CD4-positive, alpha-beta T cell (primary cell): ENCODE data around the gene ZFYVE19. TPM values are rescaled to one million over a fixed set of nuclear protein-coding genes. Genes with fewer than 3 reads are reported as not detected.

Experiments
- ATAC-seq: fragments of 200-7000 bp; cut with Tn5 transposase; one replicate; pipeline ENCODE4 v1.10.0; 2022; ENCODE audit warnings: mild to moderate bottlenecking; ENCODE audit not compliant: poor library complexity
- CTCF ChIA-PET: fragments of 350-600 bp; sonication (Branson Sonifier 250); formaldehyde crosslinking; loops from one replicate; lab custom pipeline; 2021; ENCODE audit warnings: antibody characterized with exemption, inconsistent platforms; lab: Charles Lee
- POLR2A ChIA-PET: fragments of 350-600 bp; sonication (Branson Sonifier 250); formaldehyde crosslinking; loops from one replicate; lab custom pipeline; 2021; ENCODE audit warnings: antibody characterized with exemption, inconsistent platforms; lab: Charles Lee
- DNase-seq, 14 experiments: peaks; one replicate each; pipeline ENCODE4 v3.0.0-alpha.2; 2013 to 2020; ENCODE audit warnings: mixed read lengths in 2 of 14
- H3K27ac ChIP-seq, 2 donors: one replicate each; pipeline versions ENCODE4 v1.5.1 to v1.7.0; 2013; ENCODE audit warnings: low read length in 2 of 2, low read depth in 1 of 2, mild to moderate bottlenecking in 1 of 2
- H3K27me3 ChIP-seq, 2 experiments: 1 replicate in 1 of 2; 2 replicates in 1 of 2; pipeline versions ENCODE4 v1.6.1 to v1.7.0; 2013; ENCODE audit warnings: low read length in 2 of 2, control low read depth in 1 of 2, mild to moderate bottlenecking in 1 of 2, moderate library complexity in 1 of 2; ENCODE audit not compliant: insufficient read depth in 2 of 2, control insufficient read depth in 1 of 2
- H3K36me3 ChIP-seq: one replicate; pipeline ENCODE4 v1.6.1; 2013; ENCODE audit warnings: low read length, control low read depth; ENCODE audit not compliant: insufficient read depth
- H3K4me1 ChIP-seq: one replicate; pipeline ENCODE4 v1.6.1; 2013; ENCODE audit warnings: low read length, control low read depth; ENCODE audit not compliant: insufficient read depth
- H3K4me3 ChIP-seq: one replicate; pipeline ENCODE4 v1.5.1; 2013; ENCODE audit warnings: mild to moderate bottlenecking, low read length, moderate library complexity
- H3K9me3 ChIP-seq, 2 experiments: 1 replicate in 1 of 2; 2 replicates in 1 of 2; pipeline versions ENCODE4 v1.6.1 to v1.7.0; 2013; ENCODE audit warnings: low read length in 2 of 2, mild to moderate bottlenecking in 2 of 2, control low read depth in 1 of 2, moderate library complexity in 1 of 2; ENCODE audit not compliant: control insufficient read depth in 1 of 2, insufficient read depth in 1 of 2
- H3K27ac Mint-ChIP-seq: one replicate; pipeline ENCODE4 v1.8.0; 2020; ENCODE audit warnings: mixed read lengths
- H3K27me3 Mint-ChIP-seq: one replicate; pipeline ENCODE4 v1.8.0; 2021; ENCODE audit warnings: mixed read lengths
- H3K36me3 Mint-ChIP-seq: one replicate; pipeline ENCODE4 v1.8.0; 2021; ENCODE audit warnings: low read depth, mixed read lengths
- H3K4me1 Mint-ChIP-seq: one replicate; pipeline ENCODE4 v1.8.0; 2021; ENCODE audit warnings: low read depth, mixed read lengths
- H3K4me3 Mint-ChIP-seq: one replicate; pipeline ENCODE4 v1.8.0; 2020; ENCODE audit warnings: mild to moderate bottlenecking, mixed read lengths
- H3K9me3 Mint-ChIP-seq: one replicate; pipeline ENCODE4 v1.8.0; 2020; ENCODE audit warnings: mixed read lengths
- CTCF ChIP-seq: fragments of 200-600 bp; IDR thresholded peaks from one replicate; pipeline ENCODE4 v1.8.0; 2022; ENCODE audit warnings: antibody characterized with exemption, mild to moderate bottlenecking
- intact Hi-C, 2 experiments: fragments of 100-400 bp; cut with DNase I in 1 of 2; cut with micrococcal nuclease in 1 of 2; formaldehyde crosslinking; loops; one replicate each; pipeline versions ENCODE4 v1.15.1 to v1.9.0; 2023 to 2025; cut with DNase I, micrococcal nuclease
- total RNA-seq, 174 experiments: library from RNA in 2 of 174; stranded (reverse) in 2 of 174; gene quantifications; one replicate each; pipeline ENCODE4 v1.2.3 and lab custom pipeline; 2021 to 2026

ZFYVE19 gene
- total RNA-seq, 2 experiments from 2014 or later: 12.0 to 13.0 TPM

GRCh38 chr15:40764629-40765103 is 42.2 kb upstream of the ZFYVE19 start:
- CTCF ChIA-PET: interaction anchor here (0.8 to 2.9 kb wide), 4 partner anchors 17 to 69 kb away, joined by 3 to 13 read pairs (median 6); partner anchors contain the start of gene RAD51
- Mint-ChIP-seq H3K36me3 (peaks cover 16% of the 10 kb centered on the region), H3K4me3 (peak overlapping the region; percentile 89), H3K27ac (peak overlapping the region; percentile 90), H3K9me3 (no peaks in the 10 kb centered on the region), H3K4me1 (peaks cover 36% of the 10 kb centered on the region), H3K27me3 (no peaks in the 10 kb centered on the region)
- POLR2A ChIA-PET: interaction anchor here (0.6 to 2.7 kb wide), 7 partner anchors 17 to 199 kb away, joined by 3 to 25 read pairs (median 5); partner anchors contain the start of genes RAD51, RPUSD2 and VPS18
- intact Hi-C loops: loop anchor here (5.0 to 10.0 kb wide), 3 partner anchors 72 to 350 kb away; partner anchors contain the start of genes KNL1 (in 2 of the 2) and INO80 (in 1 of the 2)
- TF ChIP-seq CTCF: no peak
- H3K9me3 ChIP-seq: no peaks in the 10 kb centered on the region
- H3K27ac ChIP-seq: peak overlapping the region; percentile 60 to 67
- H3K27me3 ChIP-seq: no peaks in the 10 kb centered on the region
- H3K4me1 ChIP-seq: peaks cover 46% of the 10 kb centered on the region
- peak overlapping the region; percentile 98 for H3K4me3 ChIP-seq
- DNase-seq: peak in 2 of 14 experiments; percentile 32 to 40
- no peak for ATAC-seq
- peaks cover 12% of the 10 kb centered on the region for H3K36me3 ChIP-seq

- Mint-ChIP-seq H3K36me3 (peaks cover 18% of the 10 kb centered on the region), H3K27ac (peak overlapping the region; percentile 90), H3K27me3 (no peaks in the 10 kb centered on the region), H3K9me3 (no peaks in the 10 kb centered on the region), H3K4me3 (peak overlapping the region; percentile 3), H3K4me1 (peaks cover 43% of the 10 kb centered on the region)
- ATAC-seq (no peak), DNase-seq (no peak)
- peak overlapping the region in 1 of 2 donors; percentile 32 for H3K27ac ChIP-seq
- ChIA-PET POLR2A (interaction anchor here (1.4 kb wide), 1 partner anchor 201 kb away, joined by 5 read pairs; no protein-coding TSS in a partner anchor), CTCF (interaction anchor here (0.6 to 2.9 kb wide), 3 partner anchors 16 to 127 kb away, joined by 4 to 13 read pairs (median 8); no protein-coding TSS in a partner anchor)
- TF ChIP-seq CTCF: no peak
- H3K36me3 ChIP-seq: peaks cover 21% of the 10 kb centered on the region
- no peak overlapping the region for H3K4me3 ChIP-seq
- no peaks in the 10 kb centered on the region for H3K9me3 ChIP-seq
- intact Hi-C loops: loop anchor here (5.0 to 10.0 kb wide), 3 partner anchors 74 to 348 kb away; partner anchors contain the start of genes INO80 (in 1 of the 2) and KNL1 (in 1 of the 2)
- no peaks in the 10 kb centered on the region for H3K27me3 ChIP-seq
- peaks cover 57% of the 10 kb centered on the region for H3K4me1 ChIP-seq
Measured at GRCh38 chr15:40766194-40766815, 40.6 kb upstream of the ZFYVE19 start.

- Mint-ChIP-seq H3K4me1 (peaks cover 43% of the 10 kb centered on the region), H3K4me3 (no peak overlapping the region), H3K27me3 (no peaks in the 10 kb centered on the region), H3K9me3 (no peaks in the 10 kb centered on the region), H3K36me3 (peaks cover 25% of the 10 kb centered on the region), H3K27ac (no peak overlapping the region)
- peaks cover 24% of the 10 kb centered on the region for H3K36me3 ChIP-seq
- H3K4me1 ChIP-seq: peaks cover 57% of the 10 kb centered on the region
- ChIA-PET POLR2A (interaction anchor here (1.4 kb wide), 1 partner anchor 73 kb away, joined by 4 read pairs; the partner anchor contains the start of gene RAD51), CTCF (no interaction called here)
- H3K27me3 ChIP-seq: no peaks in the 10 kb centered on the region
- no peak overlapping the region for H3K4me3 ChIP-seq
- no peak overlapping the region for H3K27ac ChIP-seq
- TF ChIP-seq CTCF: no peak
- intact Hi-C loops: loop anchor here (5.0 to 10.0 kb wide), 3 partner anchors 75 to 348 kb away; partner anchors contain the start of genes INO80 (in 1 of the 2) and KNL1 (in 1 of the 2)
- DNase-seq: no peak
- H3K9me3 ChIP-seq: no peaks in the 10 kb centered on the region
- no peak for ATAC-seq
Measured at GRCh38 chr15:40766906-40767837, 39.7 kb upstream of the ZFYVE19 start.
